CD14-positive monocyte (primary cell): ENCODE measurements around the gene ZBTB17. TPM values are rescaled to one million over a fixed set of nuclear protein-coding genes. Genes with fewer than 3 reads are reported as not detected.

Experiments
- DNase-seq, 3 donors: peaks; one replicate each; pipeline ENCODE4 v3.0.0-alpha.2; 2011 to 2022
- H2AFZ ChIP-seq: 2 replicates; pipeline ENCODE4 v1.6.0; 2012; ENCODE audit warnings: mild to moderate bottlenecking, low read depth, low read length, inconsistent platforms; ENCODE audit not compliant: insufficient read depth, poor library complexity, severe bottlenecking
- H3K27ac ChIP-seq, 2 donors: 1 replicate in 1 of 2; 2 replicates in 1 of 2; pipeline ENCODE4 v1.5.1; 2012 to 2013; ENCODE audit warnings: low read length in 2 of 2, control low read depth in 1 of 2, inconsistent platforms in 1 of 2, low read depth in 1 of 2, mild to moderate bottlenecking in 1 of 2
- H3K27me3 ChIP-seq, 2 donors: one replicate each; pipeline versions ENCODE4 v1.6.0 to v1.6.1; 2011 to 2013; ENCODE audit warnings: low read length in 2 of 2; ENCODE audit not compliant: control insufficient read depth in 2 of 2, insufficient read depth in 2 of 2
- H3K36me3 ChIP-seq, 2 donors: replicated peaks in 1 of 2; 1 replicate in 1 of 2; 2 replicates in 1 of 2; pipeline versions ENCODE4 v1.5.1 to v1.6.1; 2012 to 2013; ENCODE audit warnings: low read length in 2 of 2, control low read depth in 1 of 2, inconsistent platforms in 1 of 2, mild to moderate bottlenecking in 1 of 2; ENCODE audit not compliant: insufficient read depth in 2 of 2, control insufficient read depth in 1 of 2
- H3K4me1 ChIP-seq, 2 donors: 1 replicate in 1 of 2; 2 replicates in 1 of 2; pipeline versions ENCODE4 v1.5.1 to v1.6.1; 2012 to 2013; ENCODE audit warnings: low read length in 2 of 2, control low read depth in 1 of 2, inconsistent platforms in 1 of 2, mild to moderate bottlenecking in 1 of 2, moderate library complexity in 1 of 2; ENCODE audit not compliant: insufficient read depth in 2 of 2, control insufficient read depth in 1 of 2
- H3K4me2 ChIP-seq: replicated peaks from 2 replicates; pipeline ENCODE3; 2012; ENCODE audit warnings: low read length, moderate library complexity, mild to moderate bottlenecking; ENCODE audit not compliant: poor library complexity, severe bottlenecking; ENCODE audit errors: extremely low read depth
- H3K4me3 ChIP-seq, 3 experiments: fragments of 200-600 bp in 1 of 3; sonication (generic) in 1 of 3; replicated peaks in 1 of 3; 1 replicate in 2 of 3; 2 replicates in 1 of 3; pipeline ENCODE4 v1.5.1; 2011 to 2013; ENCODE audit warnings: low read length in 3 of 3, mild to moderate bottlenecking in 3 of 3, control low read depth in 2 of 3, low read depth in 2 of 3, inconsistent platforms in 1 of 3, moderate library complexity in 1 of 3
- H3K79me2 ChIP-seq: 2 replicates; pipeline ENCODE4 v1.6.0; 2012; ENCODE audit warnings: mild to moderate bottlenecking, control low read depth, inconsistent platforms, low read length, moderate library complexity; ENCODE audit not compliant: insufficient read depth
- H3K9ac ChIP-seq: 2 replicates; pipeline ENCODE4 v1.6.0; 2017; ENCODE audit warnings: low read length, mild to moderate bottlenecking; ENCODE audit not compliant: insufficient read depth, poor library complexity, severe bottlenecking
- H3K9me3 ChIP-seq, 2 donors: replicated peaks in 1 of 2; 1 replicate in 1 of 2; 2 replicates in 1 of 2; pipeline versions ENCODE4 v1.5.1 to v1.6.1; 2012 to 2013; ENCODE audit warnings: low read length in 2 of 2, control low read depth in 1 of 2; ENCODE audit not compliant: control insufficient read depth in 1 of 2, insufficient read depth in 1 of 2
- H4K20me1 ChIP-seq: 2 replicates; pipeline ENCODE4 v1.6.0; 2012; ENCODE audit warnings: mild to moderate bottlenecking, low read length, control low read depth, moderate library complexity; ENCODE audit not compliant: insufficient read depth
- H3K27ac Mint-ChIP-seq, 7 donors: one replicate each; pipeline ENCODE4 v1.8.0; 2020; ENCODE audit warnings: mild to moderate bottlenecking in 7 of 7, mixed read lengths in 7 of 7, moderate library complexity in 6 of 7, inconsistent platforms in 2 of 7
- H3K27me3 Mint-ChIP-seq, 3 donors: one replicate each; pipeline ENCODE4 v1.8.0; 2021 to 2022; ENCODE audit warnings: low read depth in 3 of 3, mild to moderate bottlenecking in 3 of 3, mixed read lengths in 3 of 3, moderate library complexity in 3 of 3, inconsistent platforms in 1 of 3
- H3K36me3 Mint-ChIP-seq, 2 donors: one replicate each; pipeline ENCODE4 v1.8.0; 2020; ENCODE audit warnings: mixed read lengths in 2 of 2, inconsistent platforms in 1 of 2, mild to moderate bottlenecking in 1 of 2
- H3K4me1 Mint-ChIP-seq: one replicate; pipeline ENCODE4 v1.8.0; 2020; ENCODE audit warnings: mild to moderate bottlenecking, mixed read lengths
- H3K4me3 Mint-ChIP-seq, 2 donors: one replicate each; pipeline ENCODE4 v1.8.0; 2020; ENCODE audit warnings: mild to moderate bottlenecking in 2 of 2, mixed read lengths in 2 of 2, moderate library complexity in 1 of 2
- H3K9me3 Mint-ChIP-seq, 7 donors: one replicate each; pipeline ENCODE4 v1.8.0; 2020 to 2022; ENCODE audit warnings: mixed read lengths in 7 of 7, mild to moderate bottlenecking in 6 of 7, moderate library complexity in 6 of 7, inconsistent platforms in 2 of 7
- CTCF ChIP-seq: fragments of 200-600 bp; IDR thresholded peaks from one replicate; pipeline ENCODE4 v1.8.0; 2022; ENCODE audit warnings: antibody characterized with exemption, mild to moderate bottlenecking
- WGBS: methylation state at CpG from one replicate; pipeline ENCODE4 v1.1.5; 2013; ENCODE audit warnings: missing lambda C conversion rate; ENCODE audit not compliant: insufficient coverage; 5-methylcytosine and 5-hydroxymethylcytosine counted together
- intact Hi-C, 2 donors: fragments of 100-400 bp; cut with micrococcal nuclease; formaldehyde crosslinking; loops; one replicate each; pipeline versions ENCODE4 v1.15.0 to v1.15.1; 2023
- polyA plus RNA-seq, 3 donors: library from polyadenylated mRNA; depleted of rRNA in 1 of 3; unstranded in 2 of 3; stranded (reverse) in 1 of 3; fragments of 300-500 nt in 2 of 3; fragments of >200 nt in 1 of 3; fragmentation: Illumina TruSeq in 2 of 3; gene quantifications; 1 replicate in 2 of 3; 2 replicates in 1 of 3; pipeline ENCODE4 v1.2.3, GENCODE V29; 2012 to 2021

Gene ZBTB17
- polyA plus RNA-seq, 3 donors = 2.8 to 93.3 (median 7.6) TPM

- peaks cover 16 to 34% of the 10 kb centered on the region in 2 donors for H3K36me3 ChIP-seq
- H3K9me3 ChIP-seq = no peaks in the 10 kb centered on the region
- Mint-ChIP-seq H3K9me3 (no peaks in the 10 kb centered on the region), H3K36me3 (peaks cover 32 to 56% of the 10 kb centered on the region in 2 donors), H3K4me3 (no peak overlapping the region), H3K27me3 (no peaks in the 10 kb centered on the region), H3K4me1 (peaks cover 31% of the 10 kb centered on the region), H3K27ac (peak overlapping the region in 5 of 7 donors; percentile 28 to 79 (median 60))
- H3K27ac ChIP-seq = peak overlapping the region in 1 of 2 donors; percentile 61
- no peak overlapping the region for H2AFZ ChIP-seq
- H3K79me2 ChIP-seq = peaks cover 94% of the 10 kb centered on the region
- DNase-seq = no peak
- intact Hi-C loops = no loop called here
- no peak overlapping the region for H3K4me2 ChIP-seq
- no peak overlapping the region for H3K4me3 ChIP-seq
- TF ChIP-seq CTCF = no peak
- H3K9ac ChIP-seq = no peak overlapping the region
- peaks cover 19 to 30% of the 10 kb centered on the region in 2 donors for H3K4me1 ChIP-seq
- H4K20me1 ChIP-seq = peaks cover 79% of the 10 kb centered on the region
- no peaks in the 10 kb centered on the region for H3K27me3 ChIP-seq
These were observed 17.1 kb downstream of the ZBTB17 start for GRCh38 chr1:15958793-15959192.

GRCh38 chr1:15958111-15958510 lies 17.8 kb downstream of the ZBTB17 start:
- no peak overlapping the region for H3K4me2 ChIP-seq
- peak overlapping the region in 1 of 2 donors; percentile 61 for H3K27ac ChIP-seq
- peaks cover 16 to 38% of the 10 kb centered on the region in 2 donors for H3K36me3 ChIP-seq
- no peak for TF ChIP-seq CTCF
- H3K4me1 Mint-ChIP-seq = peaks cover 31% of the 10 kb centered on the region
- H2AFZ ChIP-seq = no peak overlapping the region
- H3K27me3 Mint-ChIP-seq = no peaks in the 10 kb centered on the region
- no peak overlapping the region for H3K4me3 Mint-ChIP-seq
- H3K79me2 ChIP-seq = peaks cover 94% of the 10 kb centered on the region
- H3K9ac ChIP-seq = no peak overlapping the region
- H3K4me3 ChIP-seq = no peak overlapping the region
- H3K27me3 ChIP-seq = no peaks in the 10 kb centered on the region
- H4K20me1 ChIP-seq = peaks cover 79% of the 10 kb centered on the region
- no peaks in the 10 kb centered on the region for H3K9me3 Mint-ChIP-seq
- no peaks in the 10 kb centered on the region for H3K9me3 ChIP-seq
- H3K36me3 Mint-ChIP-seq = peaks cover 32 to 52% of the 10 kb centered on the region in 2 donors
- peaks cover 21 to 30% of the 10 kb centered on the region in 2 donors for H3K4me1 ChIP-seq
- 75% methylated on average over 2 of the region's 5 CpGs for WGBS
- H3K27ac Mint-ChIP-seq = peak overlapping the region in 5 of 7 donors; percentile 51 to 79 (median 63)
- DNase-seq = no peak
- intact Hi-C loops = no loop called here
